ENCODE results near the gene SARDH.
A peak's percentile ranks its signal among the peaks of the same experiment; 100 is the strongest.

The SARDH gene

DNA sequence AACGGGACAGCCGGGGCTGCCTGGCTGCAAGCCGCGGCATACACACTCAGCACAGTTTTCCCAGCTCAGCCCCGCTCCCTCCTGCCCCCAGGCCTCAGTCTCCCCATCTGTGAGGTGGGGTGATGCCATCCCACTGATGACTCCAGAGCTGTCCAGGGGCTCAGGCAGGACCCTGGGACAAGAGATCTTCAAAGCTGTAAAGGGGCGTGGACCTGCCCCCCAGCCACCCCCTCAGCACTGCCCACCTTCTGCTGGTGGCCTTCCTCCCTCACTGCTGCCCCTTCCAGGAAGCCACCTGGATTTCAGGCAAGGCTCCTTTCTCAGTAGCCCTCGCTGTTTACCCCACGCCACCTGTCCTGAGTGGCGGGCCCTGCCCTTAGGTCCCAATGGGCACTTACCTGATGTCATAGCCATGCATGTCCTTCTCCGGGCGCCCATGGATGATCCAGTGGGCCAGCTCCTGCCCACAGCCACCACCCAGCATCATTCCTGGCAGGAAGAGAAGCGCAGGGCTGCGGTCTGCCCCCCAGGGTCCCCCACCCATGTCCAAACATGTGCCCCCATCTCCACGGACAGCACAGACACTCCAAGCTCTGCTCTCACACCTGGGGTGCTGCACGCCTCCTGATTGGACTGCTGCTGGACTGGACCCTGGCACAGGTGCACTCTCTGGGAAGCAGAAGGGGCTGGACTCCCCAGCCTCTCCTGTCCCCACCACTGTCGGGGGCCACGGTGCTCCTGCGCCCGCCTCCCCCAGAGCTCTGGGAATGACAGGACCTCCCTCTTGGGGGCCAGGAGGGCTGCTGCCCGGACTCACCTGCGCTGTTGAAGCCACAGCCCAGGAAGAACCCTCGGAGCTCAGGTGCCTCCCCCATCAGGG is 25.7 kb downstream of the SARDH start:
- DNase-seq = no peak

DNA sequence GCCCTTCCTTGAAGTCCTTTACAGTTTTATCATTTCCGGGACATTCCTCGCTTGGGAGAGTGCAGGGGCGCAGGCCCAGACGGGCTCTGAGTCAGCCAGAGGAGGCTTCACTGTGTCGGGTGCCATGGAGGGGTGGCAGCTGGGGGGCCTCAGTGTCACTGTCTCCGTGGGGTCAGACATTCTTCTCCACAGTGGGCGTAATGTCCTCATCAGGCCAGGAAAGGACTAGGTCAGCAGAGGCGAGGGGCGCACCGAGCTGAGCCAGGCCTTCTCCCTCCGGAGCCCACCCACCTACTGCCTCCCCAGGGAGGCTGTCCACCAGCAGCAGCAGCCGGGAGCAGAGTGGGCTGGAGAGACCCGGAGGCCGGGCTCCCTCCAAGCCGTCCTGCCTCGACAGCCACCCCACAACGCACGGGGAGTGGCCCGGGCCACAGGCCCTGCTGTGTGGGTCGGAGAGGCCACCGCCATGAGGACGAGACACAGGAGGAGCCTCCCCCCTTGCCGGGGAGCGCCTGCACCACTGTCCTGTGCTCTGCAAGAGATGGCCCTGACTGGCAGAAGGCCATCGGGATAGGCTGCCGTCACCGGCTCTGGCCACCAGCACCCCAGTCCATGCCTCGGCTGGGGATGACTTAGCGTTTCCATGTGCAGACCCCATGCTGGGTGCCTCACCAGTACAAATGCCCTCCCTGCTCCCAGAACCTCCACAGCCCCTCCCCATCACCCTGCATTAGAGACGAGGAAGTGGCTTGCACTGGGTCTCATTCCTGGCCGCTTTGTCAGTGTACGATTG is 26.5 kb downstream of the SARDH start:
- DNase-seq = no peak

DNA sequence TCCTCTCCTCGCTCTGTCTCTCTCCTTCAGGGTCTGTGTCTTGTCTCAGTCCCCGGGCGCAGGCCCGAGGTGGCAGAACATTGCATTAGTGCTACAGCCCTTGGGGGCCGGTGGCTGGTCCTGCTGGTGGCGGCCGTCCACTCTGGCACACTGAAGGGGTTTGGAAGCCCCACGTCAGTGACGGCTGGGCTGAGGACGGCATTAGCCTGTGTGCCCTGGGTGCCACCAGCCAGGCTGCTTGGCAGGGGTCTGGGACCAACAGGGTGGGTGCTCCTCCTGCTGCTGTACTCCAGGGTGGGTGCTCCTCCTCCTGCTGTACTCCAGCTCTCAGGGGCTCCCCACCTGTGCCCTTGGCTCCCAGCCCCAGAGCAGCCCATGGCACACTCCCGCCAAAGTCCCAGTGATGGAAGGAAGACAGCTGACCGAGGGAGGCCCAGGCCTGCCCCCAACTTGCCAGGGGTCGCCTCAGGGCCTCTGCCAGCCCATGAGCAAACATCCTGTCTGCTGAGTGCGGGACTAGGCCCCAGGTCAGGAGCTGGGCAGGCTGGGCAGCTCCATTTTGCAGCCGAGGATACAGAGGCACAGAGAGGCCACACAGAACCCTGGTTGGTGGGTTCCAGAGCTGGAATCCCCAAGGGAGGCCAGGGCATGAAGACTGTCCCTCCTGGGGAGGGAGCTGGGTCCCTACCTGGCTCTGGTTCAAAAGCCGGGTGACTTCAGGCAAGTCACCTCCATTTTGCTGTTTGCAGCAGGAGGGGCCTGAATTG is 27.3 kb downstream of the SARDH start:
- no peak for DNase-seq

DNA sequence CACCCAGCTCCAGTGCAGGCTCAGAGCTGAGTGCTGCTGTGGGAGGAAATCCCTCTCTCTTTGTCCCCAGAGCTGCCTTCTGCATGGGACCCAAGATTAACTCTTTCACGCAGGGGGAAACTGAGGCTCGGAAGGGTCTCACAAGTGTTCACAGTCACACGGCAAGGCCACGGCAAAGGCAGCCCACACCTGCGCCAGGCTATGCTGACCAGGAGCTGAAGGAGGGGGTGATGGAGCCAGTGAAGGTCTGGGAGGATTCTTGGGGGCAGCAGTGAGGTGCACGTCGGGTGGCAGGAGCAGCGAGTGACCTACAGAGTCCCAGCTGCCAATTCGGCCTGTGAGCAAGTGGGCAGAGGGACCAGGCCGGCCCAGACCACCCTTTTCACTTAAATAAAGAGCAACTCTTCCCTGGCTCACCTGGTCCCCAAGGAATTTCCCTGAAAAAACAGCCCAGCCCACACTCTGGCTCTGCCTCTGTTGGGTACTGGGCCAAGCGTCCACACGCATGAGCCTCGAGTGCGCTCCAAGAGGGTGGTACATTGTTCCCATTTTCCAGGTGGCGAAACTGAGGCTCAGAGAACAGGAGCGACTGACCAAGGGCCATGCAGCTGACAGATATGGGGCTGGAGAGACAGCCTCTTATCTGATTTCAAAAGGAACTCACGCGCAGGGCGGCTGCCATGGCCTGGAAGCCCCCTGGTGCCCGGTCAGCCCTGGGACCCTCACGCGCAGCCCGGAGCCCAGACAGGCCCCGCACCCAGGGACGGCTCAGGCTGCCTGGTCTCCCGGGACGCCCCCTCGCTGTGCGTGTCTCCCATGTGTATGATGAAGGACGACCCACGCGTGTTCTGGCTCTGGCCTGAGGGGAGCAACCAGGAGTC is 28.2 kb downstream of the SARDH start:
- DNase-seq = no peak

DNA sequence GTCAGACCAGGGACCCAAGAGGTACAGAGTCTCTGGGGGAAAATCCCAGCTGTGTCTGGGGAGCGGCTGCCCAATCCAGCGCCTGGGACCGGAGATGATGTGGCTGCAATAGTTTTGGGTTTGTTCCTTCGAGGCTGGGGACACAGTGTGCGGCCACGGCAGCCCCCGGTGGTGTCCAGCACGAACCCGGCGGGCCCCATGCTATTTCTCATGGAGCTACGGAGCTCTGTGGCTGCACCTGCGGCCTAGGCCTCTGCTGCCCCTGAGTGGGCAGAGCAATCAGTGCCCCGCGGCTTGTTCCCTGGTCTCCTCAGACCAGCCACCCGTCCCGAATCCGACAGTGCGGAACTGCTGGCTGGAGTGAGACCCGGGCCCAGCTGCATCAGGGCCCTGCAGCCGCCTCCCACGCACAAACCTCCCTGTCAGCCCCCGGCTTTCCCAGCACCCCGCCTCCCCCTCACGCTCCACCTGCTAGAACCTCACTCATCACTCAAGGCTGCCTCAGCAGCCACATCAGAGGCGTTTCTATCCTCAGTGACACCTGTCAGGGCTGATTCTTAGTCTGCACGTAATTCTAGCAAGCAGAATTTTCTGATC is 29.0 kb downstream of the SARDH start:
- DNase-seq = peak; percentile 68

DNA sequence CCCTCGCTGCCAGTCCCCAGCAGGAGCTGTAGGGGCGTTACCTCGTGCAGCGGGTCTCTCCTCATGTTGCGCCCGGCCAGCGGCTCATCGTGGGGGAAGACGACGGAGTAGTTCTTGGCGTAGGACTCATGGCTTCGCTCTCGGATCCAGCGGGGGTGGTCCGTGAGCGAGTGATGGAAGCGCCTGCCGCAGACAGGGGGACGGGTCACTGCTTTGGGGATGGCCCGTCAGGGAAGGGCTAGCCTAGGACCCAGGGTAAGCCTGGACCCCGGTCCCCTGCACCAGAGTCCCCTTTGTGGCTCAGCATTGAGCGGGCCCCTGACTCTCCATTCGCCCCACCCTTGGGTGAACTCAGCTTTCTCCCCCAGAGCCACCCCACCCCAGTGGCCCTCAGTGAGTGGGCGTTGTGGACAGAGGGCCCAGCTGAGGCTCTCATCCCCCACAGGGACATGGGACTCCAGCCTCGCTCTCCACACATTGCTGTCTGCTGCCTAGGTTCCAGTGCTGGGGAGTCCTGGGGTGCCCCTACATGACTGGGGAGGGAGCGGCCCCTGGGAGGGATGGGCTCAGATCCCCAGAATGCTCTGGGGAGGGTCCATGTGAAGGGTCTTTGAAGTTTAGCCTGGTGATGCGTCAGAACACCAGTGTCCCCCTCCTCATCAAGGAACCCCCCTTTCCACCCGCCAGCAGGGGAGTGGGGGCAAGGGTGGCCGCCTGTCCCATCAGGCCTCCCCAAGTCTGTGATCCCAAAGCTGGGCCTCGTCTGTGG is 29.7 kb downstream of the SARDH start:
- no peak for DNase-seq

DNA sequence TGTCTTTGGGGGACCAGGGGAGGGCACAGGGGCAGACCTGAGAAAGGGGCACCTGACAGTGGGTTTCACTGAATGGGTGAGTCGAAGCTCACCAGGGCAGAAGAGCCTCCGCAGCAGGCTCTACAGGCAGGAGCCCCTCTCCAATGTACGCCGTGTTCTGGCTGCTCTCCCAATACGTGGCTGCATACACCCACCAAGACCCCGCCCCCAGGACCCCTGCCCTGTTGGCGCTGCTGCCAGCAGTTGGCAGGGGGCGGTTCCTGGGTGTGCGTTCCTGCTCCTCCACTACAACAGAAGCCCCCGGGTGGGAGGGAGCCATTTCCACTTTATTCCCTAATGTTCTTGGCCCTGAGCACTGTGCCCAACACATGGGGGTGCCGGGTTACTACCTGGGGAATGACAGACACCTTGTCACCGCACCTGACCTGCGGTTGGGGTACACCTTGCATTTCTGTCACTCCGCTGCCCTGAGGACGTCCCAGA is 30.3 kb downstream of the SARDH start:
- DNase-seq = no peak

DNA sequence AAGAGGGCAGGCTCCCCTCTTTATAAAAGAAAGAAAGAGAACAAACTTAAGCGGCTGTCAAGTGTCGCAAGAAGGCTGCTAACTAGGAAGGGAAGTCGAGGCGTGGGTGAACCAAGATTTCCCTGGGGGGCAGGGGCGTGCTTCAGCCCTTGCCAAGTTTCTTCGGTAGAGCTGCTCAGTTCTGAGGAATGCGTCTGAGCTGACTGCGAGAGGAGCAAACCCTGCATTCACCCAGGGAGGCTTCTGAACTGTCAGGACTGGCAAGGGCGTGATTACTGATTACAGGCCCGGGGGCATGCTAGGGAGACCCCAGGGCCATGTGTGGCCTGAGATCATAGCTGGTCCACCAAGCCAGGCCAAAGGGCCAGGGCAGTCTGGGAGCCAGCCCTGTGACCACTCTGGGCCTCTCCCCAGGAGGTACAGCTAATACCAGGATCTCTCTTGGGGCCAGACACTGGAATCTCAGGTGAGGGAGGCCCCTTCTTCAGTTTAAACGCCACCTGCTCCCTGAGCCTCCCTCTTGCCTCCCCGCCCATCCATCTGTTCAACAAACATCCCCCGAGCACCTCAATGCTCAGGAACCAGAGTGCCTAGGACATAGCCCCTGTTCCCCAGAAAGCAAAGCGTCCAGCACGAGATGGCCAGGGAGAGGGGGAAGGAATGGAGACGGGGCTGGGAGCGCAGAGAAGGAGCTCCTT is 30.9 kb downstream of the SARDH start:
- DNase-seq = no peak

DNA sequence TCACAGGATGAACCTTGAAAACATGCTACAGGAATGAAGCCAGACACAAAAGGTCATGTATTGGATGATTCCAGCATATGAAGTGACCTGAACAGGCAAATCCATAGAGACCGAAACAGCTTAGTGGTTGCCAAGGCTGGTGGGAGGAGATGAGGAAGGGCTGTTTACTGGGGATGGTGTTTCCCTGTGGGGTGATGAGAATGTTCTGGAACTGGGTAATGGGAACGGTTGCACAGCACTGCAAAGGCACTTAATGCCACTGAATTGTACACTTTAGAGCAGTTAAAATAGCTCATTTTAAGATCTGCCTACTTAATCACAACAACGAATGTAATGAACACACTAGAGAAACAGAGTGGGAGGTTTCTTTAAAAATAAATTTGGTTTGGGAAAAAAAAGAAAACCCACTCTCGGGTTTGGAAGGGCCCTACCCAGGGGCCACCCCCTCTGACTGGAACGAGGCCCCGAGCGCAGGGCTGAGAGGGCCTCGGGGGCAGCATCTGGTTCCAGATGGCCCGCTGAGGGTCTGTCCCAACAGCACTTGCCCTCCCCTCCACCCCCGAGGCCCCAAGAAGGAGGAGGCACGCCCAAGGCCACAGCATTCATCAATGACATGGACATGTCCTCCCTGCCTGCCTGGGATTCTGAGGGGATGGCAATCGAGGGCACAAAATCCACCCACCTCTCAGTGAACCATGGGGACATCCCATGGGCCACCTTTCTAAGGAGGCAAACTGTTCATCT is 31.7 kb downstream of the SARDH start:
- DNase-seq = no peak

DNA sequence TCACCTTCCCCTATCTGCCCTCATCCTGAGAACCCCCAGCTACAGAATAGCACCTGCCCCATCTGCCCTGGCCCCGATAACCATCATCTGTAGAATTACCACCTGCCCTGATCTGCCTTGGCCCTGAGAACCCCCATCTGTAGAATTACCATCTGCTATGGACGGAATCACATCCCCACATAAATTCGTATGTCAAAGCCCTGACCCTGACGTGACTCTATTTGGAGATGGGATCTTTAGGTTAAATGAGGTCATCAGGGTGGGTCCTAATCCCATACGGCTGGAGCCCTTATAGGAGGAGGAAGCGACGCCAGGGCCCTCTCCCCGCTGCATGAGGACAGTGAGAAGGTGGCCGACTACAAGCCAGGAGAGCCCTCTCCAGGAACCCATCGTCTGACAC is 32.6 kb downstream of the SARDH start:
- no peak for DNase-seq

DNA sequence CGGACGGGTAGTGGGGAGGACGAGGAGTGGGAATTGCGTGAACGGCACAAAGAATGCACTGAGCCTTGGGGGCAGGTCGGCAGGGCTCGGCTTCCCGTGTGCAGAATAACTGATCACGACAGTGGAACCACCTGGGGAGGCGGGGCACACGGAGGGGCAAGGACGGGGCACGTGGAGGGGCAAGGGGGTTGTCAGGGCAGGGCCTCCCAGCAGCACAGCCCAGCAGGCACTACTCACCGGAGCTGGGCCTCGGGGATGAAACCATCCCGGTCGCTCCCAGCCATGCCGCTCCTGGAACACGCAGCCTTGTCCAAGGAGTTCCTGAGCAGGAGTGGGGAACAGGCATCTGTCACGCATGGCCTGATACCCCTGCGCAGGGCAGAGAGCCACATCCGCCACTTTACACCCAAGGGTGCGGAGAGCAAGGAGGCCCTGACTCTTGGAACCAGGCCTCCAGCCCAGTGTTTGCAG is 33.4 kb downstream of the SARDH start:
- no peak for DNase-seq

DNA sequence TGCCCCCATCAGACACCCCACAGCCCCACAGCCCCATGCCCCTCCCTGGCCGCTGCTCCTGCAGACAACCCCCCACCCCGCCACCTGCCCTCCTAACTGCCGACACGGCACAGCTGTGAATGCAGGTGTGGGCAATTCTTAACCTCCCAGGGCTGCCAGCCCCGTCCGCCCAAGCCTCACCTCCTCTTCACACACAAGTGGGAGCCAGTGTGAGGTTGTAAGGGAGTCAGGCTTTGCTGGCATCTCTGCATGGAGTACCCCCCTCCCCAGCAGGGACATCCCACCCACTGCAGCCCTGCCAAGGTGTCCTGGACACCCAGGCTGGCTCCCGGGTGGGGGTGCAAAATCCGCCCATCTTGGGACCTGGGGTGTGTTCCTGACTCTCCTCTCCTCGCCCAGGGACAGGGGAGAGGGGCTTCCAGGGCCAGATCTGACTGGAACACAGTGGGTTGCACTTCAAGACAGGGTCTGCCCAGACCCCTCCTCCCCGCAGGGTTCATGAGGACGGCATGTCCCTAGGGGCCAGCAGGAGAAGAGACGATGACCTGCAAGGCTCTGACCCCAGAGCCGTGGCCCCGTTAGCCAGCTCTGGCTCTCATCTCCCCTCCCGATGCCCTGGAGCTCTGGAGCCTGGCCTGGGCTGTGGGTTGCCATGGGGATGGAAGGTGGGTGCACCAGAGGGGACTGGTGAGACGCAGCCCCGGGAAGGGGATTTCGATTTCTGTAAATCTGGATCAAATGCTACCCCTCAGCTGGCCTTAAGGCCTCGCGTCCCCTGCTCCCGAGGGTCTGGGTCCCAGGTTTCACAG is 34.4 kb downstream of the SARDH start:
- DNase-seq = peak; percentile 70

DNA sequence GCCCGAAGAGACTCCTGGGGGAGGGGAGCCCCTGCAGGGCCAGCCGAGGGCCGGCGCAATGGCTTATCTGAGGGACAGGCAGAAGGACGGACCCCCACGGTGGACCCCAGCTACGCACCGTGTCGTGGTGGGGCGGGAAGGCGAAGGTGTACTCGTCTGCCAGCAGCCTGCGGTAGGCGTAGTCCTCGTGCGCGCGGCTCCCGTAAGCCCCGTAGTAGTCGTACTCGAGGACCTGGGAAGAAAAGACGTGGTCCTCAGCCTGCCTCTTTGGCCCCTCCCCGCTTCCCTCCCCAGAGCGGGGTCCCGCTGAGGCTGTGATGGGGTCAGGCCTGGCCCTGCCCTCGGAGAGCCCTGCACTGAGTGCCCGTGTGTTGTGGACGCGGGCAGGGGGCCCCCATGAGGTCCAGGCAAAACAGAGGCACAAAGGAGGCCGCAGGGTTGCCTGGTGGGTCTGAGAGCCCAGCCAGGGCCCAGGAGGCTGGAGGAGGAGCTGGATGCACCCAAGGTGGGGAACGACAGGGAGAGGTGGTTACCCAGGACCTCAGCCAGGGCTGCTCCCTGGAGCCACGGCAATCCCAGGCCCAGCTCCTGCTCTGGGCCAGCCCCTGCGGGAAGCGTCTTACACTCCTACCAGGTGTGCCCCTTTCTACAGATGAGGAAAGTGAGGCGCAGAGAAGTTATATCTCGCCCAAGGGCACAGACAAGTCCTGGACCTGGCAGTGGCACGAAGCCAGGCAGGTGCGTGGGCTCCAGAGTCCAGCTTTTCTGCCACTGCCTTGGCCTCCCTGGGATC is 35.2 kb downstream of the SARDH start:
- DNase-seq = no peak

DNA sequence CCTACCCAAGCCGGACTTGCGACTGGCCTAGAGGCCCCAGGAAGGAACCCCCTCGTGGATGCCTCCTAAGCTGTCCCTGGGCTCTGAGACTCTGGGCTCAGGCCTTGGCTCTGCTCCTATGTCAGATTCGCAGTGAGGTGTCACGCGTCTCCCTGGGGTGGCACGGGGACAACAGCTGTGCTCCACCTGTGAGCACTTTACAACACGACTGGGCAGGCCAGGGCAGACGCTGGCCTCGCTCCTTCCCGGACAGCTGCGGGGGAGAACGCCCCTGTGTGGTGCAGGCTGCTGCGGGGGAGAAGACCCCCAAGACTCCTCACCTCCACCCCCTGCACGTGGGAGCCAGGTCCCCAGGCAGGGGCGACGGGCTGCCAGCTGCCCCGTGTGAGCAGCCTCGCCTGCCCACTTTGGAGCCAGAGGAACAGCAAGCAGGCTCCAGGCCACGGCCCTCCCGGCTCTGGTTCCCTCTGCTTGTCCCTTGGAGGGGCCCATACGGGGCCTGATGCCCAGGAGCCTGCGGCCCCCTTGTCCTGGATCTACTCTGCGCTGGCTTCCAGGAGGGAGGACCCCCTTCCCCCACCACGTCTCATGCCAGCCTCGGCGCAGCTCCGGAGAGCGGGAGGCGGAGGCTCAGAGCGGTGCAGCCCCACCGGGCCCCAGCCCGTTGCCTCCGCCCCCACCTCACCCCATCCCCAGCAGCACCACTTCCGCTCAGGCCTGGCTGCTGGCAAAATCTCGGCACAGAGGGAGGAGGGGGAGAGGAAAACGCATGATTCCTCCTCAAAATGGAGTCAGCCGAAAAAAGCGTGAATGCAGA is 36.0 kb downstream of the SARDH start:
- DNase-seq = peak; percentile 48

DNA sequence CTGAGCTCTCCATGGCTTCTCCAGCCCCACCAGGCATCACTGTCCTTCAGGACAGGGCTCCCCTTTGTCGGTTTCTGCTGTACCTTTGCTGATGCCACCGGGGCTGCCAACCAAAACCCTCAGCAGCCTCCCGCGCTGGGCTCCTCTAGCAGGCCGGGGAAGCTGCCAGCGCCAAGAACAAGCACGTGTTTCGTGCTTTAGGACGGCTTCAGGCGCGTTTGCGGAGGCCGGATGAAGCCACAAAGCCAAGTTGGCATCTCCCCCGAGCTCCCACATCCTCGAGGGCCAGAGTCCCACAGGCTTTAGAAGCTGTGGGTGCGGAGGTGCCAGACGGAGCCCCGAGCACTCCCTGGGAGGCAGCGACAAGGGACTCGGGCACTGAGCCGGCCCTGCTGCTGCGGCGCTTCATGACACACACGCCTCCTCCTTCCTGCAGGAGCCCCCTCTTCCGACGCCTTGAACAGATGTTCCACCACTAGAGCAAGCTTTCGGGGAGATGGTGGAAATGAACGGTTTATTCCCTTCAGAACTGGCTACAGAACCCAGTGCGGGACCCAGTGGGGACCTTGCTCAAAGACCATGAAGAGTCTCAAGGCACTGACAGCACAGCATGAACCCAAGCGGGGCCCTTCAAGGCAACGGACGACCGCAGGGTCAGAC is 36.7 kb downstream of the SARDH start:
- DNase-seq = no peak

DNA sequence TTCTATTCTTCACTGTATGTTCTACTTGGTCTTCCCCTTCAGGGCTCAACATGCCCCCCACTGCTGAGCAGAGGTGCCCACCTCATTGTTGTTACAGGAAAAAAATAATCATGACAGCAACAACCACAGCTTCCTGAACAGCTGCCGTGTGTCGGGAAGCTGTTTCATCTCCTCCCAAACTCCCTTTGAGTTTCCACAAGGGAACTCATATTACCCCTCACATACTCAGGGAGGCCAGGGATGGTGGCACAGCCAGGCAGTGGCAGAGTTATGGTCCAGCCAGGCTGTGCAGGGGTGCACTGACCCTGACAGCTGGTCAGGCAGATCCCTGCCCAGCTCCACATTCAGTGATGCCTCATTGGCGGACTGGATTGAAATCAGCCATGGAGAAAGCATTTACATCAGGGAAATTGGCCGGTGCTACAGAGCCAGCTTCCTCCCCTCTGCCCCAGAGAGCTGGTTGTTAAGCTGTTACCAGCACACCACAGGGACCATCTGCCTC is 37.3 kb downstream of the SARDH start:
- no peak for DNase-seq

All from DMS79 (cell line).